ENCODE results near the gene SLAMF9. TPM values are rescaled to one million over a fixed set of nuclear protein-coding genes. Genes with fewer than 3 reads are reported as not detected.

The SLAMF9 gene
- total RNA-seq, 1 donor from 2014 or later = not detected

DNA sequence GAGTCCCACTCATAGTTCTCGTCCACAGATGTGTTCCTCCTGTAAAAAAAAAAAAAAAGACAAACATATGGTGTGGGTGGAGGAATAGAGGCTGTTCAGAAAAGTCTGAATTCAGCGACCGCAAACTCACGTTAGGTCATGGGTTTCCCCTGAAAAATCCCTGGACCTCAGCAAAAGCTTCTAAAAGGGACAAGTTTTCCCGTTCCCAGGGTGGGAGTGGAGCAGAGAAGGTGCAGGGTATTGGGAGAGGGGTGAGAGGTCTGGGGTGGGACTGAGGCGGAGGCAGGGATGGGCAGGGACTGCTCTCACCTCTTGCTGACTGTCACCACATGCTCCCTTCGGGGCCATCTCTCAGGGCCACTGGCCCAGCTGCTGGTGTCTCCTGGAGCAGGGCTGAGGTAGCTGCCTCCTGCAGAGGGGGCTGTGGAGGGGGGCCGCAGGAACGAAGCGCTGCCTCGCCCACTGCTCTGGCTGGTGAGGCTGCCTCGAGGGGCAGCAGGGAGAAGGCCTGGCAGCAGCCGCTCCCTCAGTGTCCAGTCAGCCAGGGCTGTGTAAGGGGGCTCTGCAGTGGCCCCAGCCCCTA, 26.1 kb downstream of the SLAMF9 start:
- ATAC-seq (ENCODE audit: poor library complexity) = no peak
- intact Hi-C loops (cut with DNase I) = loop anchor here (10.0 kb wide), 1 partner anchor 73 kb away; no protein-coding TSS in a partner anchor
- no peak for DNase-seq

DNA sequence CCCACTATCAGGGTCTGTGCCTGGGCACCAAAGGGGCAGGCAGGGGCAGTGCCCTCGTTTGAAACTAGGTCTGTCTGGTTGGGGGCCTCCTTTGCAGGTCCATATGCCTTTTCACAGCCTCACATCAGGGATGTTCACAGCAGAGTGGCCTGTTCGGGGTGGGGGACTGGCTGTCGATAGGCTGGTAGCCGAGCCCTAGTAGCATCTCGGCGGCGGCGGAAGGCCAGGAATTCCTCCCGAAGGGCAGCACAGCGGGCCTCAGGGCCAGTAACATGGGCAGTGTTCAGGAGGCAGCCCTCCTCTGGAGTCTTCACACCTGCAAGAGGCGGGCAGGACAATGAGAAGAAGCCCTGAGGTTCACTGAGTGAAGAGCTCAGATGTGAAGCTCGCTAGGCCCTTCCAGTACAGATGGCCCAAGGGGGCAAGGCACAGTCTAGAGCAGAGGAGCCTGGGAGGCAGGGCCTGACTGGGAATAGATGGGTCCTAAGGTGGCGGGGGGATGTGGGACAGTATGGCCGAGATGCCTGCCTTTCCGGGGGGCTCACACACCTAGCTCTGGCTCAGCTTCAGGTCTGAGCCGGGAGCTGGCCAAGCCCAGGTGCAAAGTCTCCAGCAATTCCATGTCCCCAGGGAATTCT, 26.7 kb downstream of the SLAMF9 start:
- ATAC-seq (ENCODE audit: poor library complexity) (no peak), DNase-seq (no peak)
- intact Hi-C loops (cut with DNase I) = loop anchor here (10.0 kb wide), 1 partner anchor 73 kb away; no protein-coding TSS in a partner anchor

GRCh38 chr1:159925719-159926078, 28.3 kb downstream of the SLAMF9 start:
- ATAC-seq (ENCODE audit: poor library complexity) (no peak), DNase-seq (no peak)
- intact Hi-C loops (cut with DNase I) = loop anchor here (10.0 kb wide), 1 partner anchor 71 kb away; no protein-coding TSS in a partner anchor

DNA sequence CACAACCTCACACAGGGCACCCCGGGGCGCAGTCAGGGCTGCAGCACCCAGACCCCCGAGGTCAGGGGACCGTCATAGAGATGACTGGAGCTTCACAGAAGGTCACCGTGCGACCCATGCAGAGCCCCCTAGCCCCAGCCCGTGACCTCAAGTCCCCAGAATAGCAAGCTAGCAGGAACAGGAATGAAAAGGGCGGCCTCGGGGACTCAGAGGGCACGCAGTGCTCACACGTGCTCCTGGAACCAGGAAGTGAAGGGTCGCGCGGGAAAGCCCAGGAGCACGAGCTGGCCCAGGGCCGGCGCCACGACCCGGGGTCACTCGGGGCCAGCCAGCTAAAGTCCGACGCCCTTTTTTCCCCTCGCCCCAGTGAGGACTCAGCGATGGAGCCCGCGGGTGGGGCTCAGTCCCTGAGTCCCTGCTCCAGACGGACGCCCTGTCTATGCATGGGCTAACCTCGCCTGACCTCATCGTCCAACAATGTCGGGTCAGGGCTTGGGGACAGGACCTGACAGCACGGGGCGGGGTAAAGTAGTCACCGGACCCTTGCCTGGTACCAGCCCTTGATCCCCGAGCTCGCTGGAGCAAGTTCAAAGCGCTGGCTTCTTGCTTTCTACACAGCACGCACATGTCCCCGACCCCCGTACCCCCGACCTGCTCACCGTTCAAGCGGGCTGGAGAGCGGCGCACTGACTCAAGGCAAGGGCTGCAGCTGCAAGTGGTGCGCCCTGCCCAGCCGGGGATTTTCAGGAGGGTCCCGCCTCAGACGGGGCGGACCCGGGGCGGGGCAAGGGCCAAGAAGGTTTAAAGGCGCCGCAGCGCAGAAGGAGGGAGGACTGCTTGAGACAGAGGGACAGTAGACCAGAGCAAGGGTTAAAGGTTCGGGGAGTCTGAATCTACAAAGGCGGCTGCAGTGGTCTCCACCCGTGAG, 29.0 kb downstream of the SLAMF9 start, which contains the start of gene TAGLN2:
Gene TAGLN2, minus strand, starts transcription at position 717 of the 928 bp plus-strand sequence. CDS start 4,998 bp downstream, outside the sequence.
- intact Hi-C loops (cut with DNase I) = loop anchor here (10.0 kb wide), 1 partner anchor 70 kb away; no protein-coding TSS in a partner anchor
- ATAC-seq (ENCODE audit: poor library complexity) = peak; percentile 84

GRCh38 chr1:159924025-159924790, 29.8 kb downstream of the SLAMF9 start:
- peak; percentile 75 for ATAC-seq (ENCODE audit: poor library complexity)
- peak; percentile 93 for DNase-seq
- intact Hi-C loops (cut with DNase I) = loop anchor here (10.0 kb wide), 1 partner anchor 69 kb away; no protein-coding TSS in a partner anchor

More for the DNA sequence above, 29.0 kb downstream of the SLAMF9 start, which contains the start of gene TAGLN2:
- DNase-seq = peak; percentile 96

DNA sequence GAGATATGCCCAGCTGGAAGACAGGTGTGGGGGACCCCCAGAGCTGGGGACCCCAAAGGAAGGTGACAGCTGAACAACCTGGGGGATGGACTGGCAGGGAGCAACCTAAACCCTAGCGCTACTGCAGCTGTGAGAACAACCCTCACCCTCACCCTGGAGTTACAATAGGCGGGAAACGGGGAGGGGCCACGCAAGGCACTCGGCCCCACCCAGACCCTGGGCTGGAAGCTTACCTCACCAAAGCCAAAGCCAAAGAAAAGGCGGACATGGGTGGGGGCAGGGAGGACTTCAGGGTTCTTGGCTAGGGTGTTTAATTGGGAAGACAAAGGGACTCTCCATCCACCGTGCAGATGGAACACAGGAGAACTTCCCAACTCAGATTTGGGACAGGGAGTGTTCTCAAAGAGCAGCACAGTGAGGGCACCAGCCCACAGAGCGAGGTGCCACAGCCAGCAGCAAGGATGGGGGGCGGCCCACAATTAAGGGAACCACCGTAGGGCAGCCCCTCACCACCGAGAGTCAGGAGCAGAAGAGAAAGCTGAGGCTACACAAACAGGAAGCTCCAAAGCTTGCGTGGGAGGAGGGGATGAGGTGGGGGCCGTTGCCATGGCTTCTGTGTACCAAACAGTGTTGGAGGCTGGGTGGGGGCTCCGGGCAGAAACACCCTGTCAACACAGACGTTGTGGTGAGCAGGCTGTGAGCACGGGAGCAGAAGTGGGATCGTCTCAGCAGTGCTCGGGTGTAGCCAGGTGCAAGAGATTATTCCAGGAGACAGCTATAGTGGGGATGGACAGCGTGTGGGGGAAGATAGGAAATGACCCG, 30.6 kb downstream of the SLAMF9 start:
- intact Hi-C loops (cut with DNase I) = loop anchor here (10.0 kb wide), 1 partner anchor 69 kb away; no protein-coding TSS in a partner anchor
- ATAC-seq (ENCODE audit: poor library complexity) = peak; percentile 54

DNA sequence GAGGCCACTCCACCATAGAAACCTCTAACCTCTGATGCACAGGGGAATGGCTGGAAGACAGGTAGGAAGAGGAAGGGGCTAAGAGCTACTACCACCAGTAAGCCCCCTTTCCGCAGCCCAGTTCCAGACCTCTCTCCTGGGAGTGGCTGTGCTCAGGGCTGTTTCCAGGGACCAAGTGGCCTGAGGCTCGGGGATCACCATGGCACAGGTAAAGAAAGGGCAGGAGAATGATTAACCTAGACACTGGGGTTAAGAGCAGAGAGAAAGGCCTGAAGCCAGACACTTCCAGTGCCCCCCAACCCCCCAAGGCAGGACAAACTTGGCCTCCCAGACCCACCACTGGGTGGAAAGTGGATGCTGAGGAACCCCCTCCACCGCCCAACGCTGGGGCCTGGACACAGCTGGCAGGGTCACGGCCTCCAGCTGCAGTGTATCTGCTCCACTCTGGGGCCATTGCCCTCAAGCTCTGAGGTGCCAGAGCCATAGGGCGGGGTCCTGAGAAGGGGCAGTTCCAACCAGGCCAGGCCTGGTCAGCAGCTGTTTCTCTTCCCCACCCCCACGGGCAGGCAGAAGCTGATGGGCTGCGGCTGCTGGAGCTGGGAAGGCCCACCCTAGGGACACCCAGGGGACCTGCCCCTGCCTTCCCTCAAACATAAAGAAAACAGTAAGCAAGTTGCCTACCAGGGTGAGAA, 31.4 kb downstream of the SLAMF9 start:
- ATAC-seq (ENCODE audit: poor library complexity) = peak; percentile 7
- peak; percentile 84 for DNase-seq
- intact Hi-C loops (cut with DNase I) = loop anchor here (10.0 kb wide), 1 partner anchor 68 kb away; no protein-coding TSS in a partner anchor

More for the DNA sequence above, 30.6 kb downstream of the SLAMF9 start:
- DNase-seq = peak; percentile 92

GRCh38 chr1:159921700-159922504, 32.1 kb downstream of the SLAMF9 start:
- intact Hi-C loops (cut with DNase I) = loop anchor here (10.0 kb wide), 1 partner anchor 67 kb away; no protein-coding TSS in a partner anchor
- ATAC-seq (ENCODE audit: poor library complexity) = no peak
- DNase-seq = no peak

DNA sequence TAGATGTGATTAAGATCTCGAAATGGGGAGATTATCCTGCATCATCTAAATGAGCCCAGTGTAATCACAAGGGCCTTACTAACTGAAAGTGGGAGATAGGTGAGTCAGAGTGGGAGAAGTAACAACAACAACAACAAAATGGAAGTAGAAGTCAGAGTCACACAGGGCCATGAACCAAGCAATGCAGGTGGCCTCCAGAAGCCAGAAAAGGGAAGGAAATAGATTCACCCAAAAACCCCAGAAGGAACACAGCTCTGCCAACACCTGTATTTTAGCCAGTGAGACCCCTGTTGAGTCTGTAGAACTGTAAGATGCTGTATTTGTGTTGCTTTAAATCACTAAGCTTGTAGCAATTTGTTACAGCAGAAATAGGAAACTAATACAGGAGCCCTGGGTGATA, 32.8 kb downstream of the SLAMF9 start:
- no peak for ATAC-seq (ENCODE audit: poor library complexity)
- intact Hi-C loops (cut with DNase I) = loop anchor here (10.0 kb wide), 1 partner anchor 66 kb away; no protein-coding TSS in a partner anchor
- no peak for DNase-seq

DNA sequence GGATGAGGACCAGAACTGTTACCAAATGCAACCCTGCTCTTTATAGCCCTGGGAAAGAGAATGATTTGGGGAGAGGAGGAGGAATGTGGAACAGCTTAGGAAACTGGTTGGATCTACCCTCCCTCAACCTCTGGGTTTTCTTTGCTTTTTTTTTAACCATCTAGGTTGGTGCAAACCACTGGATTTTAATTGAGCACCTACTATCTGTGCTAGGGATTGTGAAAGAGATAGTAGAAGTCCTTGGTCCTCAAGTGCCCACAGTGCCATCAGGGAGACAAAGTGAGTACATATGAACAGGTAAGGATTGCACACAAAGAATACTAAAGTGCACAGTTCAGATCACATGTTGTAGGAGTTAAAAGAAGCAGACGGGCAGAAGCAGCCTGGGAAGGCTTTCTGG, 33.4 kb downstream of the SLAMF9 start:
- DNase-seq (no peak), ATAC-seq (ENCODE audit: poor library complexity) (no peak)
- intact Hi-C loops (cut with DNase I) = loop anchor here (10.0 kb wide), 1 partner anchor 66 kb away; no protein-coding TSS in a partner anchor

DNA sequence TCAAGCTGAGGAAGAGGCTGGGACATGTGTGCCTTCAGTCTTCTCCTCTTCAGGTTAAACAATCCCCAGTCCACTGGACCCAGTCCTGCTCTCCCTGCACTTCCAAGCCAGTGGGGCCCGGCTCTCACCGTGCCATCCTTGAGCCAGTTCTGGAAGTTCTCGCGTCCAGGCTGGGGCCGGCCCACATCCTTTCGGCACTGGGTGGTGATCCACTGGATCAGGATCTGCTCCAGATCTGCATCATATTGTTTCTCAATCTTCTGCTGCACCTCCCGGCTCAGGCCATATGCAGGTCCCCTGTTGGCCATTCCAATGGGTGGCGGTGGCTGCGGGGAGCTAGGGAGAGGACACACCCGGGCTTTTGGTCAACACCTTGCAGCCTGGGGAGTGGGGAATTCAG, 33.8 kb downstream of the SLAMF9 start:
- no peak for DNase-seq
- no peak for ATAC-seq (ENCODE audit: poor library complexity)

DNA sequence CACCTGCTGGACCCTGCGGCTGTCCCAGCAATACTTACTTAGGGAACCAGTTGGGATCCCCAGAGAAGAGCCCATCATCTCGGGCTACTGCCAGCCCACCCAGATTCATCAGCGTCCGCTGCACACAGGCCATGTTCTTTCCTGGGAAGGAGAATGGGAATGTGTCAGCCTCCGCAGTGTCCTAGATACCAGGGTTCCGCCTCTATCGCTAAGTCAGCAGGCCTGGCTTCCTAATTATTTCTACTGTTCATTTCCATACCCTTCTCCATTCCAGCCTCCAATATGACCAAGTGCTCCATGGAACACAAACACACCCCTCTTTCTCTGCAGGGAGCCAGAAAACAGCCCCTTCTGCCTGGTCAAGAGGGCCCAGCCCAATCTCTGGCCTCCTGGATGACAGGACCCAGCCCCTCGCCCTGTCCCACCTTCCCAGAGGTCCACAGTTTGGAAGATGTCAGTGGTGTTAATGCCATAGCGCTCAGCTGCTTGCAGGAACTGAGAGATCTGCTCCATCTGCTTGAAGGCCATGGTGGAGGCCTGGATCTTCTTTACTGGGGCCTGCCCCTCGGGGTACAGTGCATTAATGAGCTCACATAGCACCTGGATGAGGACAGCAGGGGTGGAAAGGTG, 34.7 kb downstream of the SLAMF9 start:
- intact Hi-C loops (cut with DNase I) = no loop called here
- no peak for DNase-seq
- no peak for ATAC-seq (ENCODE audit: poor library complexity)

More for the DNA sequence above, 33.8 kb downstream of the SLAMF9 start:
- intact Hi-C loops (cut with DNase I) = loop anchor here (10.0 kb wide), 1 partner anchor 65 kb away; no protein-coding TSS in a partner anchor

GRCh38 chr1:159918352-159919200, 35.5 kb downstream of the SLAMF9 start:
- DNase-seq = no peak
- intact Hi-C loops (cut with DNase I) = no loop called here
- no peak for ATAC-seq (ENCODE audit: poor library complexity)

DNA sequence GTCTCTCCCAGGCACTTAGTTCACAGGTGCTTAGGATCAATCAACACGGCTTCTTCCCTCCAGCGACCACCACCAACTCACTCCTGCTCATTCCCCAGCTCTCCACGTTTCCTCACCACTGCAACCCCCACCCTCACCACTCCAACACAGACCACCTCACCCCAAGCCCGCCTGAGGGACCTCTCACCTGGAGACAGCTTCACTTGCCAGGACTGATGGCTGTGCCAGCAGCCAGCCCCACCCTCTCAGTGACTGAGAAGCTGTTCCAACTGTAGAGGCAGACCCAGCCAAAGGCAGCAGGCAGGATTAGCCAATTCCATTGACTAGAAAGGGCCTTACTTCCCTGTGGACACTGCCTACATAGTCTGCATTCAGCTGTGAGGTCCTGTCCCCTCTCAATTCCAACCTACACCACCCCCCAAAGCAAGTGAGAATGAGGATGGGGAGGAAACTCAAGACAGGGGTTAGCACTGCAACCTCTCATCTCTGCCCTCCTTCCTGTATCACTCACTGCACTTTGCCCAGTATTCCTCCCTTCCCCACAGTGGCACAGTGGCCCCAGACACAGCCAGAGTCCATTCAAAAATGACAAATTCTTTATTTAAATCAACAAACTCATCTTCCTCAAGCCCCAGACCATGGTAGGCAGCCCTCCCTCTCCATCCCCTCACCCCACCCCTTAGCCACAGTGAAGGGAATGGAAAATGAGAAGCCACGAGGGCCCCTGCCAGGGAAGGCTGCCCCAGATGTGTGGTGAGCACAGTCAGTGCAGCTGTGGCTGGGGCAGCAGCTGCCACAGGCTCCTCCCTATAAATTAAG, 36.3 kb downstream of the SLAMF9 start:
- DNase-seq (no peak), ATAC-seq (ENCODE audit: poor library complexity) (no peak)
- intact Hi-C loops (cut with DNase I) = no loop called here

Data from Right ventricle myocardium superior (tissue), 1 donor.